HEK293 (cell line): Measurements from ENCODE around the gene TK2.

Source experiments
- CTCF ChIP-seq: fragments of 450-650 bp; formaldehyde crosslinking; IDR thresholded peaks from 2 replicates; pipeline ENCODE4 v1.5.1; 2016; ENCODE audit warnings: missing biosample characterization, missing genetic modification characterization
- MYNN ChIP-seq: fragments of 450-650 bp; formaldehyde crosslinking; IDR thresholded peaks from 2 replicates; pipeline ENCODE4 v1.5.1; 2016; ENCODE audit warnings: missing biosample characterization, missing genetic modification characterization, borderline replicate concordance
- REST ChIP-seq: fragments of 450-650 bp; formaldehyde crosslinking; IDR thresholded peaks from 2 replicates; pipeline ENCODE4 v1.5.1; 2016; ENCODE audit warnings: missing biosample characterization, missing genetic modification characterization
- YY1 ChIP-seq: fragments of 450-650 bp; formaldehyde crosslinking; IDR thresholded peaks from 2 replicates; pipeline ENCODE4 v1.5.1; 2018; ENCODE audit warnings: missing biosample characterization, missing genetic modification characterization
- ZNF133 ChIP-seq: fragments of 450-650 bp; formaldehyde crosslinking; IDR thresholded peaks from 2 replicates; pipeline ENCODE4 v1.5.1; 2016; ENCODE audit warnings: missing biosample characterization, missing genetic modification characterization
- ZNF416 ChIP-seq: fragments of 450-650 bp; formaldehyde crosslinking; IDR thresholded peaks from 2 replicates; pipeline ENCODE4 v1.5.1; 2016; ENCODE audit warnings: missing biosample characterization, missing genetic modification characterization
- ZNF423 ChIP-seq: fragments of 450-650 bp; formaldehyde crosslinking; IDR thresholded peaks from 2 replicates; pipeline ENCODE4 v1.5.1; 2016; ENCODE audit warnings: missing biosample characterization, missing genetic modification characterization
- ZNF837 ChIP-seq: fragments of 450-650 bp; formaldehyde crosslinking; IDR thresholded peaks from 2 replicates; pipeline ENCODE4 v1.5.1; 2016; ENCODE audit warnings: missing biosample characterization, missing genetic modification characterization
- TF ChIP-seq, protein P1 (sequence below): fragments of 450-650 bp; formaldehyde crosslinking; IDR thresholded peaks from 2 replicates; pipeline ENCODE4 v1.5.1; 2016; ENCODE audit warnings: missing biosample characterization, missing genetic modification characterization, borderline replicate concordance
- TF ChIP-seq, protein P2 (sequence below): fragments of 450-650 bp; formaldehyde crosslinking; conservative IDR thresholded peaks from 2 replicates; pipeline ENCODE4 v1.5.1; 2016; ENCODE audit warnings: low read depth, missing biosample characterization, missing genetic modification characterization
- TF ChIP-seq, protein P3 (sequence below): sonication (generic); formaldehyde crosslinking; IDR thresholded peaks from 2 replicates; pipeline ENCODE4 v1.8.1; 2022; ENCODE audit warnings: mild to moderate bottlenecking, moderate library complexity, missing genetic modification reagents

- no peak for TF ChIP-seq CTCF (tag by site-specific recombination)
- TF ChIP-seq ZNF133: no peak
- TF ChIP-seq, protein P1, sequence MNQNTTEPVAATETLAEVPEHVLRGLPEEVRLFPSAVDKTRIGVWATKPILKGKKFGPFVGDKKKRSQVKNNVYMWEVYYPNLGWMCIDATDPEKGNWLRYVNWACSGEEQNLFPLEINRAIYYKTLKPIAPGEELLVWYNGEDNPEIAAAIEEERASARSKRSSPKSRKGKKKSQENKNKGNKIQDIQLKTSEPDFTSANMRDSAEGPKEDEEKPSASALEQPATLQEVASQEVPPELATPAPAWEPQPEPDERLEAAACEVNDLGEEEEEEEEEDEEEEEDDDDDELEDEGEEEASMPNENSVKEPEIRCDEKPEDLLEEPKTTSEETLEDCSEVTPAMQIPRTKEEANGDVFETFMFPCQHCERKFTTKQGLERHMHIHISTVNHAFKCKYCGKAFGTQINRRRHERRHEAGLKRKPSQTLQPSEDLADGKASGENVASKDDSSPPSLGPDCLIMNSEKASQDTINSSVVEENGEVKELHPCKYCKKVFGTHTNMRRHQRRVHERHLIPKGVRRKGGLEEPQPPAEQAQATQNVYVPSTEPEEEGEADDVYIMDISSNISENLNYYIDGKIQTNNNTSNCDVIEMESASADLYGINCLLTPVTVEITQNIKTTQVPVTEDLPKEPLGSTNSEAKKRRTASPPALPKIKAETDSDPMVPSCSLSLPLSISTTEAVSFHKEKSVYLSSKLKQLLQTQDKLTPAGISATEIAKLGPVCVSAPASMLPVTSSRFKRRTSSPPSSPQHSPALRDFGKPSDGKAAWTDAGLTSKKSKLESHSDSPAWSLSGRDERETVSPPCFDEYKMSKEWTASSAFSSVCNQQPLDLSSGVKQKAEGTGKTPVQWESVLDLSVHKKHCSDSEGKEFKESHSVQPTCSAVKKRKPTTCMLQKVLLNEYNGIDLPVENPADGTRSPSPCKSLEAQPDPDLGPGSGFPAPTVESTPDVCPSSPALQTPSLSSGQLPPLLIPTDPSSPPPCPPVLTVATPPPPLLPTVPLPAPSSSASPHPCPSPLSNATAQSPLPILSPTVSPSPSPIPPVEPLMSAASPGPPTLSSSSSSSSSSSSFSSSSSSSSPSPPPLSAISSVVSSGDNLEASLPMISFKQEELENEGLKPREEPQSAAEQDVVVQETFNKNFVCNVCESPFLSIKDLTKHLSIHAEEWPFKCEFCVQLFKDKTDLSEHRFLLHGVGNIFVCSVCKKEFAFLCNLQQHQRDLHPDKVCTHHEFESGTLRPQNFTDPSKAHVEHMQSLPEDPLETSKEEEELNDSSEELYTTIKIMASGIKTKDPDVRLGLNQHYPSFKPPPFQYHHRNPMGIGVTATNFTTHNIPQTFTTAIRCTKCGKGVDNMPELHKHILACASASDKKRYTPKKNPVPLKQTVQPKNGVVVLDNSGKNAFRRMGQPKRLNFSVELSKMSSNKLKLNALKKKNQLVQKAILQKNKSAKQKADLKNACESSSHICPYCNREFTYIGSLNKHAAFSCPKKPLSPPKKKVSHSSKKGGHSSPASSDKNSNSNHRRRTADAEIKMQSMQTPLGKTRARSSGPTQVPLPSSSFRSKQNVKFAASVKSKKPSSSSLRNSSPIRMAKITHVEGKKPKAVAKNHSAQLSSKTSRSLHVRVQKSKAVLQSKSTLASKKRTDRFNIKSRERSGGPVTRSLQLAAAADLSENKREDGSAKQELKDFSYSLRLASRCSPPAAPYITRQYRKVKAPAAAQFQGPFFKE (tag by site-specific recombination): no peak
- no peak for TF ChIP-seq ZNF423 (tag by site-specific recombination)
- no peak for TF ChIP-seq REST (tag by site-specific recombination)
- TF ChIP-seq YY1 (tag by site-specific recombination): no peak
- TF ChIP-seq, protein P2, sequence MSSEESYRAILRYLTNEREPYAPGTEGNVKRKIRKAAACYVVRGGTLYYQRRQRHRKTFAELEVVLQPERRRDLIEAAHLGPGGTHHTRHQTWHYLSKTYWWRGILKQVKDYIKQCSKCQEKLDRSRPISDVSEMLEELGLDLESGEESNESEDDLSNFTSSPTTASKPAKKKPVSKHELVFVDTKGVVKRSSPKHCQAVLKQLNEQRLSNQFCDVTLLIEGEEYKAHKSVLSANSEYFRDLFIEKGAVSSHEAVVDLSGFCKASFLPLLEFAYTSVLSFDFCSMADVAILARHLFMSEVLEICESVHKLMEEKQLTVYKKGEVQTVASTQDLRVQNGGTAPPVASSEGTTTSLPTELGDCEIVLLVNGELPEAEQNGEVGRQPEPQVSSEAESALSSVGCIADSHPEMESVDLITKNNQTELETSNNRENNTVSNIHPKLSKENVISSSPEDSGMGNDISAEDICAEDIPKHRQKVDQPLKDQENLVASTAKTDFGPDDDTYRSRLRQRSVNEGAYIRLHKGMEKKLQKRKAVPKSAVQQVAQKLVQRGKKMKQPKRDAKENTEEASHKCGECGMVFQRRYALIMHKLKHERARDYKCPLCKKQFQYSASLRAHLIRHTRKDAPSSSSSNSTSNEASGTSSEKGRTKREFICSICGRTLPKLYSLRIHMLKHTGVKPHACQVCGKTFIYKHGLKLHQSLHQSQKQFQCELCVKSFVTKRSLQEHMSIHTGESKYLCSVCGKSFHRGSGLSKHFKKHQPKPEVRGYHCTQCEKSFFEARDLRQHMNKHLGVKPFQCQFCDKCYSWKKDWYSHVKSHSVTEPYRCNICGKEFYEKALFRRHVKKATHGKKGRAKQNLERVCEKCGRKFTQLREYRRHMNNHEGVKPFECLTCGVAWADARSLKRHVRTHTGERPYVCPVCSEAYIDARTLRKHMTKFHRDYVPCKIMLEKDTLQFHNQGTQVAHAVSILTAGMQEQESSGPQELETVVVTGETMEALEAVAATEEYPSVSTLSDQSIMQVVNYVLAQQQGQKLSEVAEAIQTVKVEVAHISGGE (tag by site-specific recombination): no peak
- TF ChIP-seq MYNN (tag by site-specific recombination): no peak
- TF ChIP-seq, protein P3, sequence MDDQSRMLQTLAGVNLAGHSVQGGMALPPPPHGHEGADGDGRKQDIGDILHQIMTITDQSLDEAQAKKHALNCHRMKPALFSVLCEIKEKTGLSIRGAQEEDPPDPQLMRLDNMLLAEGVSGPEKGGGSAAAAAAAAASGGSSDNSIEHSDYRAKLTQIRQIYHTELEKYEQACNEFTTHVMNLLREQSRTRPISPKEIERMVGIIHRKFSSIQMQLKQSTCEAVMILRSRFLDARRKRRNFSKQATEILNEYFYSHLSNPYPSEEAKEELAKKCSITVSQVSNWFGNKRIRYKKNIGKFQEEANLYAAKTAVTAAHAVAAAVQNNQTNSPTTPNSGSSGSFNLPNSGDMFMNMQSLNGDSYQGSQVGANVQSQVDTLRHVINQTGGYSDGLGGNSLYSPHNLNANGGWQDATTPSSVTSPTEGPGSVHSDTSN (CRISPR knock-in tag): no peak
- TF ChIP-seq ZNF416 (tag by site-specific recombination): no peak
- TF ChIP-seq ZNF837: no peak
Measured at GRCh38 chr16:66489385-66489784, 60.5 kb downstream of the TK2 start.
